ENCODE results near the gene DEDD. TPM values are rescaled to one million over a fixed set of nuclear protein-coding genes. Genes with fewer than 3 reads are reported as not detected.

Gene DEDD
- total and polyA plus RNA-seq, 2 experiments from 2014 or later = 22.8 to 35.3 TPM

GRCh38 chr1:161131523-161132409, 701 bp downstream of the DEDD start (continued):
- TF ChIP-seq ZNF462 (CRISPR knock-in tag; IDR thresholded peaks at IDR 0.05) (no peak), ETS1 (IDR thresholded peaks at IDR 0.05) (no peak), REST (IDR thresholded peaks at IDR 0.05; ENCODE audit: unreplicated experiment) (no peak), POLR2AphosphoS5 (IDR thresholded peaks at IDR 0.05; ENCODE audit: low read depth) (no peak)
